NT2/D1 (cell line): ENCODE measurements around the gene ARL13A.

ENCODE experiments used
- SUZ12 ChIP-seq: IDR thresholded peaks from 2 replicates; pipeline ENCODE4 v1.6.1; 2011; ENCODE audit not compliant: insufficient read length, insufficient read depth; ENCODE audit errors: extremely low read depth
- YY1 ChIP-seq: IDR thresholded peaks from 2 replicates; pipeline ENCODE4 v1.6.1; 2011; ENCODE audit not compliant: insufficient read length, insufficient read depth

DNA sequence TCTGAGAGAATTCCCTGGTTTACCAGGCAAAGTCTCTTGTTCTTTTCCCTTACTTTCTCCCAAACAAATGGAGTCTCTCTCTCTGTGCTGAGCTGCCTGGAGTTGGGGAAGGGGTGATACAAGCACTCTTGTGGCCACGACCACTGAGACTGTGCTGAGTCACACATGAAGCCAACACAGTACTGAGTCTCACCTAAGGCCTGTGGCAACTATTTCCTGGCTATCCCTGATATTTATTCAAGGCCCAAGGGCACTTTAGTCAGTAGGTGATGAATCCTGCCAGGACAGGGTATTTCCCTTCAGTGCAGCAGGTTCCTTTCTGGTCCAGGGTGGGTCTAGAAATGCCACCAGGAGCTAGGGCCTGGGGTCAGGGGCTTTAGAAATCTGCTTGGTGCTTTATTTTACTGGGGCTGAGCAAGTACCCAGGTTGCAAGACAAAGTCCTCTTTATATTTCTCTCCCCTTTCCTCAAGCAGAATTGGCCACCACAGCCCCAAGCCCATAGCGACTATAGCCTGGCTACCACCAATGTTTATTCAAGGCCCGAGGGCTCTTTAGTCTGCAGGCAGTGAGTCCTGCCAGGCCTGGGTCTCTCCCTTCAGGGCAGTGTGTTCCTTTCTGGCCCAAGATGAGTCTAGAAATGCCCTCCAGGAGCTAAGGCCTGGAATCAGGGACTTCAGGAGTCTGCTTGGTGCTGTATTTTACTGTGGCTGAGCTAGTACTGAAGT, 10.5 kb downstream of the ARL13A start:
- no peak for TF ChIP-seq YY1
- TF ChIP-seq SUZ12 = no peak
